Measurements from ENCODE around the gene MAGEA10.

DNA sequence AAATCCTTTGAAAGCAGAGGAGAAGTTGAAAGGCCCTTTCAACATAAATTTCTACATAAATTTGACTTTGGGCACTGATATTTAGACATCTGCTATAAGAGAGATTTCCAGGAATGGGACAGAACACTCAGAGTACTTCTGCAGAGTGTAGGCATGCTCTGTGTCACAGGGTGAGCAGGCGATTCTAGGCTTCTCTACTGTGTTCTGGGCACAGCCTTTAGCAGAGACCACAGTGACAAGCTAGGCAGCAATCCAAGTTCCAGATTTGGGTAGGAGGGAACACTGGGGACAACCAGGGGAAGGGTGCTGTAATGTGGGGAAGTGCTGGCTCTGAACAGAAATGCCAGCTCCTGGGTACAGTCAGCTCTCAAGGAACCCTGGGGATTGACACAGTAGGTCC is 6.9 kb downstream of the MAGEA10 start:
- TF ChIP-seq, protein P1, sequence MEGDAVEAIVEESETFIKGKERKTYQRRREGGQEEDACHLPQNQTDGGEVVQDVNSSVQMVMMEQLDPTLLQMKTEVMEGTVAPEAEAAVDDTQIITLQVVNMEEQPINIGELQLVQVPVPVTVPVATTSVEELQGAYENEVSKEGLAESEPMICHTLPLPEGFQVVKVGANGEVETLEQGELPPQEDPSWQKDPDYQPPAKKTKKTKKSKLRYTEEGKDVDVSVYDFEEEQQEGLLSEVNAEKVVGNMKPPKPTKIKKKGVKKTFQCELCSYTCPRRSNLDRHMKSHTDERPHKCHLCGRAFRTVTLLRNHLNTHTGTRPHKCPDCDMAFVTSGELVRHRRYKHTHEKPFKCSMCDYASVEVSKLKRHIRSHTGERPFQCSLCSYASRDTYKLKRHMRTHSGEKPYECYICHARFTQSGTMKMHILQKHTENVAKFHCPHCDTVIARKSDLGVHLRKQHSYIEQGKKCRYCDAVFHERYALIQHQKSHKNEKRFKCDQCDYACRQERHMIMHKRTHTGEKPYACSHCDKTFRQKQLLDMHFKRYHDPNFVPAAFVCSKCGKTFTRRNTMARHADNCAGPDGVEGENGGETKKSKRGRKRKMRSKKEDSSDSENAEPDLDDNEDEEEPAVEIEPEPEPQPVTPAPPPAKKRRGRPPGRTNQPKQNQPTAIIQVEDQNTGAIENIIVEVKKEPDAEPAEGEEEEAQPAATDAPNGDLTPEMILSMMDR (IDR thresholded peaks at IDR 0.05): no peak
- no peak for TF ChIP-seq POLR2A (IDR thresholded peaks at IDR 0.05)
